ENCODE data around the gene C11orf54.

- TF ChIP-seq CTCF (optimal IDR thresholded peaks at IDR 0.05 in 1 of 3, IDR thresholded peaks at IDR 0.05 in 1 of 3, conservative IDR thresholded peaks at IDR 0.05 in 1 of 3; ENCODE audit: extremely low read depth in 1 of 3, insufficient read depth in 2 of 3, low read length in 3 of 3), result no peak
- TF ChIP-seq EZH2 (IDR thresholded peaks at IDR 0.05; ENCODE audit: low read length), result no peak
Observed at GRCh38 chr11:93735627-93736026, 5.8 kb upstream of the C11orf54 start.

Data from keratinocyte (primary cell).